HCT116 (cell line): Measurements from ENCODE around the gene MTFR2.

Experiments
- ATF3 ChIP-seq: IDR thresholded peaks from 2 replicates; pipeline ENCODE4 v1.6.1; 2012
- CBX3 ChIP-seq: IDR thresholded peaks from 2 replicates; pipeline ENCODE4 v1.6.1; 2012; ENCODE audit warnings: low read depth
- EZH2 ChIP-seq: fragments of 200-600 bp; sonication (generic); IDR thresholded peaks from 2 replicates; pipeline ENCODE4 v1.6.1; 2017; ENCODE audit warnings: antibody characterized with exemption, mixed run types
- EZH2phosphoT487 ChIP-seq: fragments of 200-600 bp; IDR thresholded peaks from 2 replicates; pipeline ENCODE4 v1.6.1; 2018; ENCODE audit warnings: antibody characterized with exemption, borderline replicate concordance
- JUND ChIP-seq: IDR thresholded peaks from 2 replicates; pipeline ENCODE4 v1.6.1; 2012
- POLR2A ChIP-seq: IDR thresholded peaks from 2 replicates; pipeline ENCODE4 v1.7.0; 2011; ENCODE audit warnings: borderline replicate concordance; ENCODE audit not compliant: insufficient read depth, insufficient read length; ENCODE audit errors: extremely low read depth
- POLR2AphosphoS5 ChIP-seq: IDR thresholded peaks from 2 replicates; pipeline ENCODE4 v1.6.1; 2011; ENCODE audit warnings: mild to moderate bottlenecking, low read depth, low read length, moderate library complexity
- RAD21 ChIP-seq: IDR thresholded peaks from 2 replicates; pipeline ENCODE4 v1.6.1; 2012; ENCODE audit warnings: low read depth, mild to moderate bottlenecking
- SIN3A ChIP-seq: IDR thresholded peaks from 2 replicates; pipeline ENCODE4 v1.6.1; 2012; ENCODE audit warnings: low read depth
- SP1 ChIP-seq: IDR thresholded peaks from 2 replicates; pipeline ENCODE4 v1.6.1; 2012; ENCODE audit warnings: low read depth
- ZNF274 ChIP-seq: fragments of 200-500 bp; sonication (Bioruptor generic); IDR thresholded peaks from 2 replicates; pipeline ENCODE4 v1.6.1; 2014; ENCODE audit warnings: mild to moderate bottlenecking, low read depth, low read length, inconsistent platforms
- TF ChIP-seq, protein P1 (sequence below): IDR thresholded peaks from 2 replicates; pipeline ENCODE4 v1.6.1; 2011; ENCODE audit warnings: mild to moderate bottlenecking, low read length, moderate library complexity; ENCODE audit not compliant: insufficient replicate concordance; ENCODE audit errors: extremely low read depth
- TF ChIP-seq, protein P2 (sequence below), 3 experiments: fragments of 200-600 bp in 1 of 3; sonication (generic) in 1 of 3; IDR thresholded peaks in 2 of 3; conservative IDR thresholded peaks in 1 of 3; 2 replicates each; pipeline ENCODE4 v1.5.1; 2012 to 2017; ENCODE audit warnings: low read depth in 2 of 3, low read length in 2 of 3, antibody characterized with exemption in 1 of 3, borderline replicate concordance in 1 of 3, control low read depth in 1 of 3, mild to moderate bottlenecking in 1 of 3, mixed read lengths in 1 of 3, mixed run types in 1 of 3, moderate library complexity in 1 of 3; ENCODE audit not compliant: insufficient read depth in 1 of 3
- TF ChIP-seq, protein P3 (sequence below): IDR thresholded peaks from 2 replicates; pipeline ENCODE4 v1.6.1; 2012

GRCh38 chr6:136232701-136233100, 17.4 kb downstream of the MTFR2 start:
- TF ChIP-seq, protein P1, sequence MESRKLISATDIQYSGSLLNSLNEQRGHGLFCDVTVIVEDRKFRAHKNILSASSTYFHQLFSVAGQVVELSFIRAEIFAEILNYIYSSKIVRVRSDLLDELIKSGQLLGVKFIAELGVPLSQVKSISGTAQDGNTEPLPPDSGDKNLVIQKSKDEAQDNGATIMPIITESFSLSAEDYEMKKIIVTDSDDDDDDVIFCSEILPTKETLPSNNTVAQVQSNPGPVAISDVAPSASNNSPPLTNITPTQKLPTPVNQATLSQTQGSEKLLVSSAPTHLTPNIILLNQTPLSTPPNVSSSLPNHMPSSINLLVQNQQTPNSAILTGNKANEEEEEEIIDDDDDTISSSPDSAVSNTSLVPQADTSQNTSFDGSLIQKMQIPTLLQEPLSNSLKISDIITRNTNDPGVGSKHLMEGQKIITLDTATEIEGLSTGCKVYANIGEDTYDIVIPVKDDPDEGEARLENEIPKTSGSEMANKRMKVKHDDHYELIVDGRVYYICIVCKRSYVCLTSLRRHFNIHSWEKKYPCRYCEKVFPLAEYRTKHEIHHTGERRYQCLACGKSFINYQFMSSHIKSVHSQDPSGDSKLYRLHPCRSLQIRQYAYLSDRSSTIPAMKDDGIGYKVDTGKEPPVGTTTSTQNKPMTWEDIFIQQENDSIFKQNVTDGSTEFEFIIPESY: no peak
- no peak for TF ChIP-seq POLR2A
- TF ChIP-seq, protein P2, sequence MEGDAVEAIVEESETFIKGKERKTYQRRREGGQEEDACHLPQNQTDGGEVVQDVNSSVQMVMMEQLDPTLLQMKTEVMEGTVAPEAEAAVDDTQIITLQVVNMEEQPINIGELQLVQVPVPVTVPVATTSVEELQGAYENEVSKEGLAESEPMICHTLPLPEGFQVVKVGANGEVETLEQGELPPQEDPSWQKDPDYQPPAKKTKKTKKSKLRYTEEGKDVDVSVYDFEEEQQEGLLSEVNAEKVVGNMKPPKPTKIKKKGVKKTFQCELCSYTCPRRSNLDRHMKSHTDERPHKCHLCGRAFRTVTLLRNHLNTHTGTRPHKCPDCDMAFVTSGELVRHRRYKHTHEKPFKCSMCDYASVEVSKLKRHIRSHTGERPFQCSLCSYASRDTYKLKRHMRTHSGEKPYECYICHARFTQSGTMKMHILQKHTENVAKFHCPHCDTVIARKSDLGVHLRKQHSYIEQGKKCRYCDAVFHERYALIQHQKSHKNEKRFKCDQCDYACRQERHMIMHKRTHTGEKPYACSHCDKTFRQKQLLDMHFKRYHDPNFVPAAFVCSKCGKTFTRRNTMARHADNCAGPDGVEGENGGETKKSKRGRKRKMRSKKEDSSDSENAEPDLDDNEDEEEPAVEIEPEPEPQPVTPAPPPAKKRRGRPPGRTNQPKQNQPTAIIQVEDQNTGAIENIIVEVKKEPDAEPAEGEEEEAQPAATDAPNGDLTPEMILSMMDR (IDR thresholded peaks at IDR 0.05 in 2 of 3, conservative IDR thresholded peaks at IDR 0.05 in 1 of 3; ENCODE audit: borderline replicate concordance in 1 of 3, insufficient read depth in 1 of 3, low read depth in 2 of 3, low read length in 2 of 3): no peak
- no peak for TF ChIP-seq ATF3
- TF ChIP-seq SP1: no peak
- TF ChIP-seq RAD21: no peak
- TF ChIP-seq CBX3: no peak
- no peak for TF ChIP-seq EZH2phosphoT487
- no peak for TF ChIP-seq ZNF274
- TF ChIP-seq, protein P3, sequence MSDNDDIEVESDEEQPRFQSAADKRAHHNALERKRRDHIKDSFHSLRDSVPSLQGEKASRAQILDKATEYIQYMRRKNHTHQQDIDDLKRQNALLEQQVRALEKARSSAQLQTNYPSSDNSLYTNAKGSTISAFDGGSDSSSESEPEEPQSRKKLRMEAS: no peak
- no peak for TF ChIP-seq JUND
- TF ChIP-seq EZH2: no peak
- no peak for TF ChIP-seq POLR2AphosphoS5
- no peak for TF ChIP-seq SIN3A
